ENCODE measurements around the gene KIF3A. TPM values are rescaled to one million over a fixed set of nuclear protein-coding genes. Genes with fewer than 3 reads are reported as not detected.

KIF3A gene
- total RNA-seq, 2 donors from 2014 or later = 5.9 to 14.0 TPM

- TF ChIP-seq, protein P1, sequence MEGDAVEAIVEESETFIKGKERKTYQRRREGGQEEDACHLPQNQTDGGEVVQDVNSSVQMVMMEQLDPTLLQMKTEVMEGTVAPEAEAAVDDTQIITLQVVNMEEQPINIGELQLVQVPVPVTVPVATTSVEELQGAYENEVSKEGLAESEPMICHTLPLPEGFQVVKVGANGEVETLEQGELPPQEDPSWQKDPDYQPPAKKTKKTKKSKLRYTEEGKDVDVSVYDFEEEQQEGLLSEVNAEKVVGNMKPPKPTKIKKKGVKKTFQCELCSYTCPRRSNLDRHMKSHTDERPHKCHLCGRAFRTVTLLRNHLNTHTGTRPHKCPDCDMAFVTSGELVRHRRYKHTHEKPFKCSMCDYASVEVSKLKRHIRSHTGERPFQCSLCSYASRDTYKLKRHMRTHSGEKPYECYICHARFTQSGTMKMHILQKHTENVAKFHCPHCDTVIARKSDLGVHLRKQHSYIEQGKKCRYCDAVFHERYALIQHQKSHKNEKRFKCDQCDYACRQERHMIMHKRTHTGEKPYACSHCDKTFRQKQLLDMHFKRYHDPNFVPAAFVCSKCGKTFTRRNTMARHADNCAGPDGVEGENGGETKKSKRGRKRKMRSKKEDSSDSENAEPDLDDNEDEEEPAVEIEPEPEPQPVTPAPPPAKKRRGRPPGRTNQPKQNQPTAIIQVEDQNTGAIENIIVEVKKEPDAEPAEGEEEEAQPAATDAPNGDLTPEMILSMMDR (IDR thresholded peaks at IDR 0.05) = no peak
- TF ChIP-seq POLR2A (IDR thresholded peaks at IDR 0.05) = no peak
- no peak for TF ChIP-seq POLR2AphosphoS5 (IDR thresholded peaks at IDR 0.05)
- intact Hi-C loops (cut with DNase I) = no loop called here
Measured at GRCh38 chr5:132734687-132735086, 2.7 kb downstream of the KIF3A start.

DNA sequence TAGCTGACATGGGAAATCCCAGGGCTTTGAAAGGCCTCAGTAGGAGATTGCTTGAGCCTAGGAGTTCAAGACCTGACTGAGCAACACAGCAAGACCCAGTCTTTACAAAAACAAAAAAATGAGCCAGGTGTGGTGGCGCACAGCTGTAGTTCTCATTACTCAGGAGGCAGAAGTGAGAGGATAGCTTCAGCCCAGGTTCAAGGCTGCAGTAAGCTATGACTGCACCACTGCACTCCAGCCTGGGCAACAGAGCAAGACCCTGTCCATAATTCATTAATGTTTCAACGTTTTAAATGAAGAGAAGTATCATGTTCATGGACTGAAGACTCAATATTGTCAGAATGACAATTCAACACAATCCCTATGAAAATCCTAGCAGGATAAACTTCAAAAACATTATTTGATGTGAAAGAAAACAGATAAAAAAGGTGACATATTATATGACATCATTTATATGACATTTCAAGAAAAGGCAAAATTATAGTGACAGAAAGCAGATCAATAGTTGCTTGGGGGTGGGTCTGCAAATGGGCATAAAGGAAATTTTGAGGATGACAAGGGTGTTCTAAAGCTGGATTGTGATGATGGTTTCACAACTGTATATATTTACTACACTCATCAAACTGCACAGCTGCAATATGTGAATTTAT is 3.7 kb downstream of the KIF3A start:
- no peak overlapping the region for H3K4me3 ChIP-seq
- no peaks in the 10 kb centered on the region for H3K36me3 ChIP-seq
- no peaks in the 10 kb centered on the region for H3K9me3 ChIP-seq
- H3K4me1 ChIP-seq (replicated peaks) = no peaks in the 10 kb centered on the region
- H3K27ac ChIP-seq = no peak overlapping the region
- TF ChIP-seq, protein P1 (IDR thresholded peaks at IDR 0.05) = no peak
- TF ChIP-seq POLR2A (IDR thresholded peaks at IDR 0.05) = no peak
- TF ChIP-seq POLR2AphosphoS5 (IDR thresholded peaks at IDR 0.05) = no peak
- WGBS = 86% methylated on average over 2 of the region's 2 CpGs
- no peaks in the 10 kb centered on the region for H3K27me3 ChIP-seq (replicated peaks; ENCODE audit: insufficient read depth)
- DNase-seq (ENCODE audit: low spot score) = no peak
- intact Hi-C loops (cut with DNase I) = no loop called here

More at GRCh38 chr5:132734687-132735086, 2.7 kb downstream of the KIF3A start:
- no peaks in the 10 kb centered on the region for H3K27me3 ChIP-seq (replicated peaks; ENCODE audit: insufficient read depth)
- no peak overlapping the region for H3K4me3 ChIP-seq
- no peaks in the 10 kb centered on the region for H3K4me1 ChIP-seq (replicated peaks)
- no peaks in the 10 kb centered on the region for H3K9me3 ChIP-seq
- H3K27ac ChIP-seq = no peak overlapping the region
- H3K36me3 ChIP-seq = no peaks in the 10 kb centered on the region
- no peak for DNase-seq (ENCODE audit: low spot score)
- 72% methylated on average over 2 of the region's 2 CpGs for WGBS

DNA sequence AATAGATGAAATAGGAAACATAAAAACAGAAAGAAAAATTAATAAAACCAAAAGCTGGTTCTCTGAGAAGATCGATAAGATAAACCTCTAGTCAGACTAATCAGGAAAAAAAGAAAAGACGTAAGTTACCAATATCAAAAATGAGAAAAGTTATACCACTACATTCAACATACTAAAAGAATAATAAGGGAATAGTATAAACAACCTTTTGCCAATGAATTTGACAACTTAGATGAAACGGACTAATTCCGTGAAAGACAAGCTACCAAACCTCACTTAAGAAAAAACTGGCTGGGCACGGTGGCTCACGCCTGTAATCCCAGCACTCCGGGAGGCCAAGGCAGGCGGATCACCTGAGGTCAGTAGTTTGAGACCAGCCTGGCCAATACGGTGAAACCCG is 7.5 kb downstream of the KIF3A start:
- DNase-seq (ENCODE audit: low spot score) = no peak
- Histone ChIP-seq H3K4me1 (replicated peaks) (no peaks in the 10 kb centered on the region), H3K27me3 (replicated peaks; ENCODE audit: insufficient read depth) (no peaks in the 10 kb centered on the region), H3K9me3 (no peaks in the 10 kb centered on the region), H3K4me3 (no peak overlapping the region), H3K27ac (no peak overlapping the region), H3K36me3 (no peaks in the 10 kb centered on the region)
- TF ChIP-seq POLR2AphosphoS5 (IDR thresholded peaks at IDR 0.05) (no peak), POLR2A (IDR thresholded peaks at IDR 0.05) (no peak)
- TF ChIP-seq, protein P1 (IDR thresholded peaks at IDR 0.05) = no peak
- 93% methylated on average over 10 of the region's 10 CpGs for WGBS
- intact Hi-C loops (cut with DNase I) = no loop called here

- Histone ChIP-seq H3K27me3 (replicated peaks; ENCODE audit: insufficient read depth) (no peaks in the 10 kb centered on the region), H3K36me3 (no peaks in the 10 kb centered on the region), H3K4me3 (no peak overlapping the region), H3K4me1 (replicated peaks) (no peaks in the 10 kb centered on the region), H3K9me3 (no peaks in the 10 kb centered on the region), H3K27ac (no peak overlapping the region)
- intact Hi-C loops (cut with DNase I) = no loop called here
- TF ChIP-seq, protein P1 (IDR thresholded peaks at IDR 0.05) = no peak
- TF ChIP-seq POLR2A (IDR thresholded peaks at IDR 0.05) = no peak
- TF ChIP-seq POLR2AphosphoS5 (IDR thresholded peaks at IDR 0.05) = no peak
- 95% methylated on average over 2 of the region's 2 CpGs for WGBS
- no peak for DNase-seq (ENCODE audit: low spot score)
Measured at GRCh38 chr5:132725745-132726144, 11.6 kb downstream of the KIF3A start.

Data from prostate gland (tissue), 2 donors.